Measurements from ENCODE around the gene TBRG4.

The TBRG4 gene

DNA sequence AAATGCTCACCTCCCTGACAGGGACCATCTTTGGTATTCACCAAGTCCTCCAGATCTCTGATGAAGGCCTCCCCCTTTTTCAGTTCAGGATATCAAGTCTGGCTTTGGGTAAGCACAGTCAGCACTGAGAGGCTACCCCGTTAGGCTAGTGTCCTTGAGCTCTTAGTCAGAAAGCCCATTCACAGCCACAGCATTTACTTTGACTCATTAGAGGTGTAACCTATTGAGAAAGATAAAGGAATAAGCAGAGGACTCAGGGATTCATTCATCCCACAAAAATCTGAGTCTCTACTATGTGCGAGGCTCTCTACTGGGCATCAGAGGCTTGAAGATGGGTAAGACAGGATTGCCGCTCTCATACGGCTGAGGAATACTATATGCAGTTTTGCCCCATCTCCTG lies 32.1 kb upstream of the TBRG4 start:
- TF ChIP-seq, protein P1, sequence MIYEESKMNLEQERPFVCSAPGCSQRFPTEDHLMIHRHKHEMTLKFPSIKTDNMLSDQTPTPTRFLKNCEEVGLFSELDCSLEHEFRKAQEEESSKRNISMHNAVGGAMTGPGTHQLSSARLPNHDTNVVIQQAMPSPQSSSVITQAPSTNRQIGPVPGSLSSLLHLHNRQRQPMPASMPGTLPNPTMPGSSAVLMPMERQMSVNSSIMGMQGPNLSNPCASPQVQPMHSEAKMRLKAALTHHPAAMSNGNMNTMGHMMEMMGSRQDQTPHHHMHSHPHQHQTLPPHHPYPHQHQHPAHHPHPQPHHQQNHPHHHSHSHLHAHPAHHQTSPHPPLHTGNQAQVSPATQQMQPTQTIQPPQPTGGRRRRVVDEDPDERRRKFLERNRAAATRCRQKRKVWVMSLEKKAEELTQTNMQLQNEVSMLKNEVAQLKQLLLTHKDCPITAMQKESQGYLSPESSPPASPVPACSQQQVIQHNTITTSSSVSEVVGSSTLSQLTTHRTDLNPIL (CRISPR knock-in tag; IDR thresholded peaks at IDR 0.05; ENCODE audit: low read depth): no peak
- TF ChIP-seq BACH2 (CRISPR knock-in tag; IDR thresholded peaks at IDR 0.05; ENCODE audit: borderline replicate concordance) (no peak), TCF4 (CRISPR knock-in tag; IDR thresholded peaks at IDR 0.05; ENCODE audit: borderline replicate concordance) (no peak), ZNF8 (CRISPR knock-in tag; IDR thresholded peaks at IDR 0.05) (no peak), ISL1 (CRISPR knock-in tag; IDR thresholded peaks at IDR 0.05) (no peak), ZNF565 (CRISPR knock-in tag; conservative IDR thresholded peaks at IDR 0.05; ENCODE audit: low read depth) (no peak), ZC3H10 (CRISPR knock-in tag; IDR thresholded peaks at IDR 0.05) (no peak), CSDC2 (CRISPR knock-in tag; IDR thresholded peaks at IDR 0.05) (no peak), PPARA (CRISPR knock-in tag; IDR thresholded peaks at IDR 0.05; ENCODE audit: borderline replicate concordance) (no peak)
- TF ChIP-seq, protein P2, sequence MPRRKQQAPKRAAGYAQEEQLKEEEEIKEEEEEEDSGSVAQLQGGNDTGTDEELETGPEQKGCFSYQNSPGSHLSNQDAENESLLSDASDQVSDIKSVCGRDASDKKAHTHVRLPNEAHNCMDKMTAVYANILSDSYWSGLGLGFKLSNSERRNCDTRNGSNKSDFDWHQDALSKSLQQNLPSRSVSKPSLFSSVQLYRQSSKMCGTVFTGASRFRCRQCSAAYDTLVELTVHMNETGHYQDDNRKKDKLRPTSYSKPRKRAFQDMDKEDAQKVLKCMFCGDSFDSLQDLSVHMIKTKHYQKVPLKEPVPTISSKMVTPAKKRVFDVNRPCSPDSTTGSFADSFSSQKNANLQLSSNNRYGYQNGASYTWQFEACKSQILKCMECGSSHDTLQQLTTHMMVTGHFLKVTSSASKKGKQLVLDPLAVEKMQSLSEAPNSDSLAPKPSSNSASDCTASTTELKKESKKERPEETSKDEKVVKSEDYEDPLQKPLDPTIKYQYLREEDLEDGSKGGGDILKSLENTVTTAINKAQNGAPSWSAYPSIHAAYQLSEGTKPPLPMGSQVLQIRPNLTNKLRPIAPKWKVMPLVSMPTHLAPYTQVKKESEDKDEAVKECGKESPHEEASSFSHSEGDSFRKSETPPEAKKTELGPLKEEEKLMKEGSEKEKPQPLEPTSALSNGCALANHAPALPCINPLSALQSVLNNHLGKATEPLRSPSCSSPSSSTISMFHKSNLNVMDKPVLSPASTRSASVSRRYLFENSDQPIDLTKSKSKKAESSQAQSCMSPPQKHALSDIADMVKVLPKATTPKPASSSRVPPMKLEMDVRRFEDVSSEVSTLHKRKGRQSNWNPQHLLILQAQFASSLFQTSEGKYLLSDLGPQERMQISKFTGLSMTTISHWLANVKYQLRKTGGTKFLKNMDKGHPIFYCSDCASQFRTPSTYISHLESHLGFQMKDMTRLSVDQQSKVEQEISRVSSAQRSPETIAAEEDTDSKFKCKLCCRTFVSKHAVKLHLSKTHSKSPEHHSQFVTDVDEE (CRISPR knock-in tag; IDR thresholded peaks at IDR 0.05): no peak
- TF ChIP-seq, protein P3, sequence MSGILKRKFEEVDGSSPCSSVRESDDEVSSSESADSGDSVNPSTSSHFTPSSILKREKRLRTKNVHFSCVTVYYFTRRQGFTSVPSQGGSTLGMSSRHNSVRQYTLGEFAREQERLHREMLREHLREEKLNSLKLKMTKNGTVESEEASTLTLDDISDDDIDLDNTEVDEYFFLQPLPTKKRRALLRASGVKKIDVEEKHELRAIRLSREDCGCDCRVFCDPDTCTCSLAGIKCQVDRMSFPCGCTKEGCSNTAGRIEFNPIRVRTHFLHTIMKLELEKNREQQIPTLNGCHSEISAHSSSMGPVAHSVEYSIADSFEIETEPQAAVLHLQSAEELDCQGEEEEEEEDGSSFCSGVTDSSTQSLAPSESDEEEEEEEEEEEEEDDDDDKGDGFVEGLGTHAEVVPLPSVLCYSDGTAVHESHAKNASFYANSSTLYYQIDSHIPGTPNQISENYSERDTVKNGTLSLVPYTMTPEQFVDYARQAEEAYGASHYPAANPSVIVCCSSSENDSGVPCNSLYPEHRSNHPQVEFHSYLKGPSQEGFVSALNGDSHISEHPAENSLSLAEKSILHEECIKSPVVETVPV (CRISPR knock-in tag; IDR thresholded peaks at IDR 0.05): no peak
- no peak for ATAC-seq

DNA sequence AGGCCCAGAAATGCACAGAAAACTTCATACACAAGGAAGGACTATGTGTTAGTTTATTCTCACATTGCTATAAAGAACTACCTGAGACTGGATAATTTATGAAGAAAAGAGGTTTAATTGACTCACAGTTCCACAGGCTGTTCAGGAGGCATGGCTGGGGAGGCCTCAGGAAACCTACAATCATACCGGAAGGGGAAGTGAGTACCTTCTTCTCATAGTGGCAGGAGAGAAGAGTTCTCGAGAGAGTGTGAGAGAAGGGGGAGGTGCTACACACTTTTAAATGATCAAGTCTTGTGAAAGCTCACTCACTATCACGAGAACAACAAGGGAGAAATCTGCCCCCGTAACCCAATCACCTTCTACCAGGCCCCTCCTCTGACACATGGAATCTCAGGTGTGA lies 29.3 kb upstream of the TBRG4 start:
- no peak for TF ChIP-seq OSR1 (CRISPR knock-in tag; IDR thresholded peaks at IDR 0.05)
- no peak for TF ChIP-seq ISL1 (CRISPR knock-in tag; IDR thresholded peaks at IDR 0.05)
- TF ChIP-seq, protein P3 (CRISPR knock-in tag; IDR thresholded peaks at IDR 0.05): no peak
- TF ChIP-seq ZC3H10 (CRISPR knock-in tag; IDR thresholded peaks at IDR 0.05): no peak
- TF ChIP-seq ZNF70 (CRISPR knock-in tag; IDR thresholded peaks at IDR 0.05): no peak
- TF ChIP-seq, protein P1 (CRISPR knock-in tag; IDR thresholded peaks at IDR 0.05; ENCODE audit: low read depth): no peak
- no peak for TF ChIP-seq TCF4 (CRISPR knock-in tag; IDR thresholded peaks at IDR 0.05; ENCODE audit: borderline replicate concordance)
- TF ChIP-seq, protein P4, sequence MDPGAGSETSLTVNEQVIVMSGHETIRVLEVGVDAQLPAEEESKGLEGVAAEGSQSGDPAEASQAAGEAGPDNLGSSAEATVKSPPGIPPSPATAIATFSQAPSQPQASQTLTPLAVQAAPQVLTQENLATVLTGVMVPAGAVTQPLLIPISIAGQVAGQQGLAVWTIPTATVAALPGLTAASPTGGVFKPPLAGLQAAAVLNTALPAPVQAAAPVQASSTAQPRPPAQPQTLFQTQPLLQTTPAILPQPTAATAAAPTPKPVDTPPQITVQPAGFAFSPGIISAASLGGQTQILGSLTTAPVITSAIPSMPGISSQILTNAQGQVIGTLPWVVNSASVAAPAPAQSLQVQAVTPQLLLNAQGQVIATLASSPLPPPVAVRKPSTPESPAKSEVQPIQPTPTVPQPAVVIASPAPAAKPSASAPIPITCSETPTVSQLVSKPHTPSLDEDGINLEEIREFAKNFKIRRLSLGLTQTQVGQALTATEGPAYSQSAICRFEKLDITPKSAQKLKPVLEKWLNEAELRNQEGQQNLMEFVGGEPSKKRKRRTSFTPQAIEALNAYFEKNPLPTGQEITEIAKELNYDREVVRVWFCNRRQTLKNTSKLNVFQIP (CRISPR knock-in tag; IDR thresholded peaks at IDR 0.05; ENCODE audit: borderline replicate concordance, low read depth): no peak
- TF ChIP-seq ZFP3 (CRISPR knock-in tag; IDR thresholded peaks at IDR 0.05): no peak
- no peak for TF ChIP-seq RARB (CRISPR knock-in tag; IDR thresholded peaks at IDR 0.05)
- TF ChIP-seq ARNTL (CRISPR knock-in tag; IDR thresholded peaks at IDR 0.05; ENCODE audit: borderline replicate concordance, low read depth): no peak
- TF ChIP-seq SNAI2 (CRISPR knock-in tag; IDR thresholded peaks at IDR 0.05): no peak
- TF ChIP-seq, protein P2 (CRISPR knock-in tag; IDR thresholded peaks at IDR 0.05): no peak
- TF ChIP-seq ZNF8 (CRISPR knock-in tag; IDR thresholded peaks at IDR 0.05): no peak
- TF ChIP-seq TOX (CRISPR knock-in tag; IDR thresholded peaks at IDR 0.05; ENCODE audit: borderline replicate concordance): no peak
- no peak for ATAC-seq
